Activated CD4-positive, alpha-beta T cell treated with anti-CD3 and anti-CD28 coated beads, Interleukin-2, amount 10 ng/mL, durations not matched to agents 7 days and 5 days (primary cell): ENCODE results near the gene DGKB. TPM values are rescaled to one million over a fixed set of nuclear protein-coding genes. Genes with fewer than 3 reads are reported as not detected.

Experiments
- CTCF ChIA-PET: fragments of 350-600 bp; sonication (Branson Sonifier 250); formaldehyde crosslinking; loops from one replicate; lab custom pipeline; 2021; ENCODE audit warnings: antibody characterized with exemption; lab: Charles Lee
- POLR2A ChIA-PET: fragments of 350-600 bp; sonication (Branson Sonifier 250); formaldehyde crosslinking; loops from one replicate; lab custom pipeline; 2021; ENCODE audit warnings: antibody characterized with exemption; lab: Charles Lee
- DNase-seq: peaks from one replicate; pipeline ENCODE4 v3.0.0-alpha.2; 2020
- H3K27ac Mint-ChIP-seq: one replicate; pipeline ENCODE4 v1.8.0; 2021; ENCODE audit warnings: mild to moderate bottlenecking, moderate library complexity, mixed read lengths
- H3K27me3 Mint-ChIP-seq: one replicate; pipeline ENCODE4 v1.8.0; 2021; ENCODE audit warnings: mixed read lengths
- H3K36me3 Mint-ChIP-seq: one replicate; pipeline ENCODE4 v1.8.0; 2021; ENCODE audit warnings: low read depth, mixed read lengths
- H3K4me1 Mint-ChIP-seq: one replicate; pipeline ENCODE4 v1.8.0; 2021; ENCODE audit warnings: mixed read lengths
- H3K4me3 Mint-ChIP-seq: one replicate; pipeline ENCODE4 v1.8.0; 2021; ENCODE audit warnings: mild to moderate bottlenecking, moderate library complexity, mixed read lengths
- H3K9me3 Mint-ChIP-seq: one replicate; pipeline ENCODE4 v1.8.0; 2021; ENCODE audit warnings: mixed read lengths
- total RNA-seq, 2 experiments: library from RNA; stranded (reverse); gene quantifications; one replicate each; pipeline ENCODE4 v1.2.3, GENCODE V29; 2021

DGKB gene
- total RNA-seq, 2 experiments from 2014 or later, result not detected

DNA sequence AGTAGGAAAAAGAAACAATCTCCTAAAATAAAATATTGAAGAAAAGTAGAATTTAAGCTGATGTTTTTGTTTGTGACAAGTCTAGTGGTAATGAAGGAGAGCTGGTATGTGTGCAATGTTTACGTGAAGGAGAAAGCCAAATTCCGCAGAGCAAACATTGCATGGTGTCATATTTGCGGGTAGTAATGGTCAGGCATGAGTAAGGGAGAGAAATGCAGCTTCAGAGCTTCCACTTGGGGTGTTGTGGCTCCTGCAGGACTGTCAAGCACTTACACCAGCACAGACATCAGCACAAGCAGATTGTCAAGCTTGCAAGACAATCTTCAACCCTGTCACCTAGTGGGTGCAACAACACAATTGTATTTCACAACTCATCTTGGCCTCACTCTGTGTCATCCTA lies 776.6 kb downstream of the DGKB start:
- no peaks in the 10 kb centered on the region for H3K4me1 Mint-ChIP-seq
- ChIA-PET POLR2A (no interaction called here), CTCF (no interaction called here)
- peaks cover 3% of the 10 kb centered on the region for H3K9me3 Mint-ChIP-seq
- H3K27me3 Mint-ChIP-seq, result no peaks in the 10 kb centered on the region
- H3K36me3 Mint-ChIP-seq, result no peaks in the 10 kb centered on the region
- H3K4me3 Mint-ChIP-seq, result no peak overlapping the region
- no peak for DNase-seq
- no peak overlapping the region for H3K27ac Mint-ChIP-seq

DNA sequence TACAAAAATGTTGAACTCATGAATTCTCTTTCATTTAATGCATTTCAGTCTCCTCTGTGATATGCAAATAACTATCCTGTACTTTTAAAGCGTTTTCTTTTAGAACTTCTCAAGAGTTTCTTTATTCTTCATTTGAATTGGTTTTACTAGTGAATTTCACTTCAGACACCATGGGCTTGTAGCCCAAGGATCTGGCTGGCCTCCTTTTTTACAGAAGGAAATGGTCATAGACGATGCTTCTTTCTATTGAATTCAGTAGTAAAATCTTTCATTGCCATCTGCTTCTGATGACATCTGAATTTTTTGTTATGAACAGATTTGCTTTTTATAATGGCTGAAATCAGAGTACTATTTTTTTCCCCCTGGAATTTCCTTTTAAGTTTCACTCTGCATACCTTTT lies 777.8 kb downstream of the DGKB start:
- Mint-ChIP-seq H3K36me3 (no peaks in the 10 kb centered on the region), H3K4me3 (no peak overlapping the region), H3K27ac (no peak overlapping the region), H3K4me1 (no peaks in the 10 kb centered on the region), H3K27me3 (no peaks in the 10 kb centered on the region), H3K9me3 (peaks cover 3% of the 10 kb centered on the region)
- POLR2A ChIA-PET, result no interaction called here
- no peak for DNase-seq
- CTCF ChIA-PET, result no interaction called here

DNA sequence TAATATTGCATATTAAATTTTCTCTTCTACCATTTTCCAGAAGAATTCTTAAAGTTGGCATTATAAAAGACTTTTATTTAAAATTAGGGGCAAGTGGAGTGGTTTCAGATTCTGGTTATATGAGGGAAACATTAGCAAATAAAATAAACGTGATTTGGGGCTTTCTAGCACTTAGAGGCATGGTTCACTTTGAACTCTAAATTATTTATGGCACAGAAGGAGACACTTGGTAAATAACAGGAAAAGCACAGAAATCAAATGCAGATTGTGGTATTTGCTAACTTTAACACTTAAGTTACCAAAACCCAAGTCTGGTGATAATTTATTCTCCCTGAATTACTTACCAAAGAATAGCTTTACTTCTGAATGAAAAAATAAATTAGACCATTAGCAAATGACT lies 778.6 kb downstream of the DGKB start:
- ChIA-PET CTCF (no interaction called here), POLR2A (no interaction called here)
- H3K27ac Mint-ChIP-seq, result no peak overlapping the region
- peaks cover 3% of the 10 kb centered on the region for H3K9me3 Mint-ChIP-seq
- H3K27me3 Mint-ChIP-seq, result no peaks in the 10 kb centered on the region
- H3K36me3 Mint-ChIP-seq, result no peaks in the 10 kb centered on the region
- no peaks in the 10 kb centered on the region for H3K4me1 Mint-ChIP-seq
- no peak for DNase-seq
- H3K4me3 Mint-ChIP-seq, result no peak overlapping the region

DNA sequence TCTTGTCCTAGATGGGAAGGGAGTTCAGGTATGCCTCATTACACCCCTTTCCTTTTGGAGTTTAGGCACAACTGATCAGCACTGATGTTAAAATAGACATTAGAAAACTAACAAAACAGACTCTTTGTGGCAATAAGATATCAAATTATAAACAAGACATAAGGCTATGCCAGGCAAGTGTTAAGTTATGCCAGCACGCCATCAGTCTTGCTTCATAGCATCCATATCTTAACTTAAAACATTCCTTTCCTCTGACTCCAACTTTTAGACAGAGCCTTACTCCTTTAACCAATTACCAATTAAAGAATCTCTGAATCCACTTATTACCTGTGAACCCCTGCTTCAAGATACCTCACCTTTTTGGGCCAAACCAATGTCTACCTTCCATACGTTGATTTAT lies 786.9 kb downstream of the DGKB start:
- POLR2A ChIA-PET, result no interaction called here
- Mint-ChIP-seq H3K9me3 (no peaks in the 10 kb centered on the region), H3K27ac (no peak overlapping the region), H3K36me3 (no peaks in the 10 kb centered on the region), H3K4me3 (no peak overlapping the region), H3K4me1 (no peaks in the 10 kb centered on the region), H3K27me3 (no peaks in the 10 kb centered on the region)
- CTCF ChIA-PET, result no interaction called here
- DNase-seq, result no peak

DNA sequence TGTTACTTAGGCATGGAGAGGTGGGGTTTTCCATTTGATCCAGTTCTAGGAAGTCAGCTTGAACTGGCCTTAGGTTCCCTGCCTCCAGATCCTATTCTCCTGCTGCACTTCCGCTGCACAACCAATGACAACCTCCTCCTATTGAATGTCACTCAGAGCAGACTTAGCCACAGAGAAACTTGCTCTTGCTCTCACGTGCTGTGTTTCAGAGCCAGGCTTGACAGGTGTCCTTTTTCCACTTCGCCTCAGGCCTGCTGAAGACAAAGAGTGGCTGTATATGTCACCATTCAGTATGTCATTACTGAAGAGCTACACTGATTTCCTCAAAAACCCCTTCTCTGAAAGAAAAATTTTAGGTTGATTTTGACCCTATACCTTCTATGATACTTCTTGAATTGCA lies 797.7 kb downstream of the DGKB start:
- CTCF ChIA-PET, result no interaction called here
- no peaks in the 10 kb centered on the region for H3K36me3 Mint-ChIP-seq
- H3K27me3 Mint-ChIP-seq, result no peaks in the 10 kb centered on the region
- POLR2A ChIA-PET, result no interaction called here
- H3K27ac Mint-ChIP-seq, result no peak overlapping the region
- no peak overlapping the region for H3K4me3 Mint-ChIP-seq
- H3K4me1 Mint-ChIP-seq, result no peaks in the 10 kb centered on the region
- DNase-seq, result no peak
- peaks cover 12% of the 10 kb centered on the region for H3K9me3 Mint-ChIP-seq

DNA sequence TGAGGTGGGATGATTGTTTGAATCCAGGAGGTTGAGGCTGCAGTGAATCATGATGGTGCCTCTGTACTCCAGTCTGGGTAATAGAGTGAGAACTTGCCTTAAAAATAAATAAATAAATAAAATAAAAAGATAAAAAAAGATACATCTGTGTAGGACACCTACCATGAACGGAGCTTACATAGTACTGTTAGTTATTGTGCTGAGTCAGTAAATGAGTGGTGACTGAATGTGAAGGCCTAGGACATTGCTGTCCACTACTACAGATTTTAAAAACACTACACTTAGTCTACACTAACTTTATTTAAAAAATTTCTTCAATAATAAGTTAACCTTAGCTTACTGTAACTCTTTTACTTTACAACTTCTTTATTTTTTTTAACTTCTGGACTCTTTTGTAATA lies 806.4 kb downstream of the DGKB start:
- no peak for DNase-seq
- Mint-ChIP-seq H3K4me1 (no peaks in the 10 kb centered on the region), H3K36me3 (no peaks in the 10 kb centered on the region), H3K9me3 (peaks cover 2% of the 10 kb centered on the region), H3K27me3 (no peaks in the 10 kb centered on the region), H3K4me3 (no peak overlapping the region), H3K27ac (no peak overlapping the region)
- CTCF ChIA-PET, result no interaction called here
- POLR2A ChIA-PET, result no interaction called here

DNA sequence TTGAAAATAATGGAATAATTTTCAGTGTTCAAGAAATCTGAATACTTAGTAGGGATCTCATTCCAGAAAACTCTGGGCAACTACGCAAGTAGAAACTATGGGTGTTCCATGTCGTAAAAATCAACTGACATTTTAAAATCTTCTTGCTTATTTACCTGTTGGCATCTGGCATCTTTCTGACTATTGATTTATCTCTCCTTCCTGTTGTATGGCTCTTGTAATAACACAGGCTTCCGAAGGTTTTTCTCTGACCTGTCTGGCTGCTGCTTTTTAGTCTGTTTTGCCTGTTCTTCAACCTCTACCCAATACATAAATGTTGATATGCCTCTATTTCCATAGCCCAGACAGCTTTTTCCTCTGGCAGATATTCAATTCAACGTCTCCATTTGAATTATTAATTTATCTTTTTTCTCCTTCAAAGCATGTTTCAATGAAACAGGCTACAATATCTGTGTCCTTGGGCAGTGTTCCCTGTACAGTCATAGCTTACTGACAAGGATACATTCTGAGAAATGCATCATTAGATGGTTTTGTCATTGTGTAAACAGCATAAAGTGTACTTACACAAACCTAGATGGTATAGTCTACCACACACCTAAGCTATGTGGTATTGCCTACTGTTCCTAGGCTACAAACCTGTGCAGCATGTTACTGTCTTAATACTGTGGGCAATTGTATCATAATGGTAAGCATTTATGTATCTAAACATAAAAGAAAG lies 807.2 kb downstream of the DGKB start:
- POLR2A ChIA-PET, result no interaction called here
- H3K4me3 Mint-ChIP-seq, result no peak overlapping the region
- peaks cover 2% of the 10 kb centered on the region for H3K9me3 Mint-ChIP-seq
- no peaks in the 10 kb centered on the region for H3K27me3 Mint-ChIP-seq
- CTCF ChIA-PET, result no interaction called here
- DNase-seq, result no peak
- no peaks in the 10 kb centered on the region for H3K4me1 Mint-ChIP-seq
- no peaks in the 10 kb centered on the region for H3K36me3 Mint-ChIP-seq
- H3K27ac Mint-ChIP-seq, result no peak overlapping the region
